DMS 273 (cell line): ENCODE measurements around the gene COQ2.
A peak's percentile ranks its signal among the peaks of the same experiment; 100 is the strongest.
"Not testable (repeated sequence)": the region's sequence is repeated elsewhere in the genome, so short reads cannot be mapped to it uniquely, and the experiment has no call there.

ENCODE experiments used
- DNase-seq: peaks from one replicate; lab custom pipeline; 2025; ENCODE audit not compliant: unreplicated experiment; lab: John Stamatoyannopoulos, UW

COQ2 gene, protein sequence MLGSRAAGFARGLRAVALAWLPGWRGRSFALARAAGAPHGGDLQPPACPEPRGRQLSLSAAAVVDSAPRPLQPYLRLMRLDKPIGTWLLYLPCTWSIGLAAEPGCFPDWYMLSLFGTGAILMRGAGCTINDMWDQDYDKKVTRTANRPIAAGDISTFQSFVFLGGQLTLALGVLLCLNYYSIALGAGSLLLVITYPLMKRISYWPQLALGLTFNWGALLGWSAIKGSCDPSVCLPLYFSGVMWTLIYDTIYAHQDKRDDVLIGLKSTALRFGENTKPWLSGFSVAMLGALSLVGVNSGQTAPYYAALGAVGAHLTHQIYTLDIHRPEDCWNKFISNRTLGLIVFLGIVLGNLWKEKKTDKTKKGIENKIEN

DNA sequence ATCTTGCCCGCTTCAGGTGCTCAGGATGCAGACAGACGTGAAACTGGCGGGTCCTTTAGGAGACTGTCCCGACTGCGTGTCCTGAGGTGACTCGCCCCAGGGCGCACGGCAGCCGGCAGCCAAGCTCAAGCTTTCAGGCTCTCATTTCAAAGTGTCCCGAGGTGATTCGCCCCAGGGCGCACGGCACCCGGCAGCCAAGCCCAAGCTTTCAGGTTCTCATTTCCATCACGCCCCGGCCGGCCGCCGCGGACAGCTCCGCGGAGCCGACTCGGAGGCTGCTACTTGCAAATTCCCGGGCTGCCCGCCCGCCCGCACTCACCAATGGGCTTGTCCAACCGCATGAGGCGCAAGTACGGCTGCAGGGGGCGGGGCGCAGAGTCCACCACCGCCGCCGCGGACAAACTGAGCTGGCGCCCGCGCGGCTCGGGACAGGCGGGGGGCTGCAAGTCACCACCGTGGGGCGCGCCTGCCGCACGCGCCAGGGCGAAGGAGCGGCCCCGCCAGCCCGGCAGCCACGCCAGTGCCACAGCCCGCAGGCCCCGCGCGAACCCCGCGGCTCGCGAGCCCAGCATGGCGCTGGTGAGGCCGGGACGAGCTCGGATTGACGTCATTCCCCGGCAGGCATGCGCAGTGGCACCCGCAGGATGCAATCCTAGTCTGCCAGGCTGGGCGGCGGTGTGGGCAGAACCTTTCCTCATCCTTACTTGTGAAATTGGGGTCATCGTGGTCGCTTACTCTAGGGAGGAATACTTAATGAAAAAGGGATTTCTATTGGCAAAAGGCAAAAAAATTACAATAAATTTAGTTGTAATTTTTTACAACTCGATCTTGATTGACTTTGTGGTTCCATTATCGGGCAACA is at the start of gene COQ2:
Gene COQ2, minus strand, starts transcription at position 606 of the 862 bp plus-strand sequence. Its CDS starts 34 bp downstream, at position 572.
- DNase-seq: peak; percentile 95

- DNase-seq: no peak
Measured at GRCh38 chr4:83331956-83332355, 47.4 kb upstream of the COQ2 start.

DNA sequence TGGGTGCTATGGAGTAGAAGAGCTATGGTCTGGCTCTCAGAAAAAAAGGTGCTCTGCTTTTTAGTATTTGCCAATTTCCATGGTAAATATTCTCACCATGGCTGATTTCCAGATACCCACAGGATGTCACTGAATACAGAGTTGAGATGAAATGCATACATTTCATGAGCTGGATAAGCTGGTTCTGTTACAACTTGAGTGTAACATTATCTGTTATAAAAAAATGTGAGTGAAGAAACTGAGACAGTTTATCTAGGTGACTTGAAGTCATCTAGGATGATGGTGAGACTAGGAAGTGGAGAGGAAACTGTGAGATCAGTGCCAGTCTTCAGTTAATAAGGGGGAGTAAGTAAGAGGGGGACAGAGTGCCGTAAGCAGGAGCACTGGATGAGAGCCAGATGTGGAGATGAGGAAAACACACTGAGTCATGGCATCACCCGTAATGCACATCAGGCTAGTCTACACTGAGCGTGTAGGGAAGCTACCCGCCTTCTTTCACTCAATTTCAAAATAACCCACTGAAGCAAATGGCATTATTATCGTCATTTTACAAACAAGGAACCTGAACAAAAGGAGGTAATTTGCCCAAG is 45.0 kb upstream of the COQ2 start:
- no peak for DNase-seq

DNA sequence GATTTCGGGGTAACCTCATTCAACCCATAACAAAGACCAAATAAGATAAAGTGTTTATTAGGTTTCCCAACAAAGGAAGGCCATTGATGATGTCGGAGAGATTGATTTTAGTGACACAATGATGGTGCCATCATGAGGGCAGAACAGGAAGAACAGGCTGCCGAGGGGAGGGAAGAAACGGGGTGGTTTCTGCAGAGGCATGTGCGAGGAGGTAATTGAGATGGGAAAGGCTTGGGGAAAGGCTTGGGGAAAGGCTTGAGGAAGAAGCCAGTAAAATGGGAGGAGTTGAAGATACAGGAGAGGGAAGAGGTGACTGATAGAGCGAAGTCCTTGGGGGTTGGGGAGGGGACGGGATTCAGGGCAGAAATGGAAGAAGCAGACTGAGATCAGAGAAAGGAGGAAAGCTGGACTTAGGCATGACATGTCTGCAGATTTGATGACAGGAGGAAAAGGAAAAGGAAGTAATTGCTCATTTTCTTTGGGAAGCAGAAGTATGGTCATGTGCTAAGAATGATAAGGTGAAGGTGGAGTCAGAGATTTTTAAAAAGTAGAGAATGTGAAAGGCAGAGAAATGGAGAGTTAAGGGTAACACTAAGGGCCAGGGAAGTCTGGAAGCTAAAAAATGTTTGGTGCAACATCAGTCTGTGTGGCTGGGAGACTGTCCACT is 44.1 kb upstream of the COQ2 start:
- DNase-seq: no peak

DNA sequence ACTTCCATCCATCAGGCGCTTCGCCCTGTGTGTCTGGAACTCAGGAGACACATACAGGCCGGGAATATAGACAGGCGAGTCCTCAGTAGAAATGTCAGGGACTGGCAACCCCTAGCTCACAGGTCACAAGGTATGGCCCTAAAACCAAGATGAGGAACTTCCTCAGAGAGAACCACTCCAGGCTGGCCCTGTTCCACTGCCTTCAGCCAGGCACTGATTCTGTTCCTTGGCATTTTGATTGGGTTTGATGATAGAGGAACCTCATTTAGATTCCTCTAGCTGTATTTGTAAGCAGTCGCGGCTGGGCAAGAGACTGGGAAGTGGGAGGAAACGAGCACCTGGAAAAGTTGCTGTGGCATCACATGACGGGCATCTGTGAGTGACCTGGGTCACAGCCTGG is 41.9 kb upstream of the COQ2 start:
- DNase-seq: no peak

DNA sequence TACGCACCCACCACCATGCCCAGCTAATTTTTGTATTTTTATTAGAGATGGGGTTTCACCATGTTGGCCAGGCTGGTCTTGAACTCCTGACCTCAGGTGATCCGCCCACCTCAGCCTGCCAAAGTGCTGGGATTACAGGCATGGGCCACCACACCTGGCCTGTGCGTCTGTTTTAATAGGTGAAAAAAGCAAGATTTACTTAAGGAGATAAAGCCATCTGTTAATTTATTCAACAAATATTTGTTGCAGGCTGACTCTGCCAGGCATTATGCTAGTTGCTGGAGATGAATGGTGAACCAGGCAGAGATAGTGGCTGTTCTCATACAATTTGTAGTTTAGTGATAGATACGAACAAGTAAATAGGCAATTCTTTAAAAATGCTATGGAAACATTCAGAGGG is 40.7 kb upstream of the COQ2 start:
- DNase-seq: not testable (repeated sequence)

GRCh38 chr4:83323136-83323535 is 38.5 kb upstream of the COQ2 start:
- DNase-seq: no peak

GRCh38 chr4:83320548-83320947 is 36.0 kb upstream of the COQ2 start:
- no peak for DNase-seq

DNA sequence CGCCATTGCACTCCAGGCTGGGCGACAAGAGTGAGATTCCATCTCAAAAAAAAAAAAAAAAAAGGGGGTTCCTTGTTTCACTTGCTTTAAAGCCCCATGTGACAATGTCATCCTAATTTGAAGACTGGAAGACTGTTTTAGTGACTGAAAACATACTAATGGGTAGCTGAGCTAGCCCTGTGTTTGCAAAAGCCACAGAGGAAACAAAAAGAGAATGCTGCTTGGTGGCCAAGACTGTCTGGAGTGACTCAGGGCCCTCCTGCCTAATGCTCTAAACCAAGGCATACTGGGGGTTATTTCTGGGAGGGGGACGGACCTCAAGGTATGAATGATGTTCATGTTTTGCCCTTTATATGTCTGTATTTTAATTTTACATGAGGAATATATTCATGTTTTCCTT is 34.1 kb upstream of the COQ2 start:
- DNase-seq: no peak

GRCh38 chr4:83317671-83318070 is 33.1 kb upstream of the COQ2 start:
- DNase-seq: no peak

GRCh38 chr4:83316459-83317165 is 32.0 kb upstream of the COQ2 start:
- DNase-seq: no peak

- DNase-seq: no peak
Measured at GRCh38 chr4:83315341-83315870, 30.8 kb upstream of the COQ2 start.

DNA sequence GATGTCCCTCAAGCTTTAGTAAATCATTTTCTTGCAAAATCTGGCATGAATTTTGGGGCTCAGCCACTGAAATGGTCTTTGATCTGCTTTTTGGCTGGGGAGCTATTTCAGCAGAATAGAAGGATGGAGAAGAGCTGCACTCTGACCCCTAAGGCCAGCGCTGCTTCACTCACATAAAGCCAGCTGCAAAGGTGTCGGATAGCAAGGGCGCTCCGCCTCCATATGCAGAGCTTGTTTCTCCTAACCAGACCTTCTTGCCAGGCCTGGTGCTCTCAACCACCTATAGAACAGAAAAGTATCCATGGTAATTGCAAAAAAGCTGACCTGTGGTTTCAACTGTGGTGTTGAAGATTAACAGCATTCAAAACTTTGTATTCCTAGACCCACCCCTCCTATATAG is 24.1 kb upstream of the COQ2 start:
- DNase-seq: no peak

DNA sequence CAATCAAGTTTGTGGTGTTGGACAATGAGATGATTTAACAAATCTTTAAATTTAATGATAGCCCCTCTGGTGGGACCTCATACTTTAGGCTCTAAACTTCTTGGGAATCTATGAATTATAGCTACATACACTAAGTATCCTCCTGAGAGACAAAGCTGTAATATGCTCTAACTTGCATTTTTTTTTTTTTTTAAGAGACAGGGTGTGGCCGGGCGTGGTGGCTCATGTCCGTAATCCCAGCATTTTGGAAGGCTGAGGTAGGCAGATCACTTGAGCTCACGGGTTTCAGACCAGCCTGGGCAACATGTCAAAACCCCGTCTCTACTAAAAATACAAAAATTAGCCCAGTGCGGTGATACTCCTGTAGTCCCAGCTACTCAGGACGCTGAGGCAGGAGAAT is 23.3 kb upstream of the COQ2 start:
- no peak for DNase-seq

DNA sequence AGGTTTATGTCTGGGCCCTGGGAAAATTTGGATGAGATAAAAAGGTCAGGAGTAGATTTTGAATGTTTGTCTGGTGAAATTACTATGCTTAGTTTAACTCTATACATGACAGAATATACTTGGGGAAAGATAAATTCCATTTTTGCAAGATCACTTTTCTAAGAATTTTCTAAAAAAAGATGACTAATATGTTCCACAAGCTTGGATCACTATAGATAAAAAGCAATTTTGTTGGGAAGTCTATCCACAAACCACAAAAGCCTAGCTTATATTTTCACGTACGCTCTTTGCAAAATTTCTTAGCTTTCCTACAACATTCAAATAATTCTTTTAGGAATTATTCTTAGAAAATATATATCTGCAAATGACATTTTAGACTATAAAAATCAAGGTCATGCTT is 20.6 kb upstream of the COQ2 start:
- no peak for DNase-seq

GRCh38 chr4:83297548-83298260 is 13.1 kb upstream of the COQ2 start:
- no peak for DNase-seq

GRCh38 chr4:83293305-83294046 is 8.9 kb upstream of the COQ2 start:
- DNase-seq: no peak

DNA sequence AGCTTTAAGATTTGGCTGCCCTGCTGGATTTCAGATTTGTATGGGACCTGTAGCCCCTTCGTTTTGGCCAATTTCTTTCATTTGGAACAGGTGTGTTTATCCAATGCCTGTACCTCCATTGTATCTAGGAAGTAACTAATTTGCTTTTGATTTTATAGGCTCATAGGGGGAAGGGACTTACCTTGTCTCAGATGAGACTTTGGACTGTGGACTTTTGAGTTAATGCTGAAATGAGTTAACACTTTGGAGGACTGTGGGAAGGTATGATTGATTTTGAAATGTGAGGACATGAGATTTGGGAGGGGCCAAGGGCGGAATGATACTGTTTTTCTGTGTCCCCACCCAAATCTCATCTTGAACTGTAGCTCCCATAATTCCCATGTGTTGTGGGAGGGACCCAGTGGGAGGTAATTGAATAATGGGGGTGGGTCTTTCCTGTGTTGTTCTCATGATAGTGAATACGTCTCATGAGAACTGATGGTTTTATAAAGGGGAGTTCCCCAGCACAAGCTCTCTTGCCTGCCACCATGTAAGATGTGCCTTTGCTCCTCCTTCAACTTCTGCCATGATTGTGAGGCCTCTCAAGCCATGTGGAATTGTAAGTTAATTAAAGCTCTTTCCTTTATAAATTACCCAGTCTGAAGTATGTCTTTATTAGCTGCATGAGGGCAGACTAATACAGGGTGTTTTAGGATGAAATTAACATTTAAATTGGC is 5.6 kb upstream of the COQ2 start:
- not testable (repeated sequence) for DNase-seq
